Peyer's patch (tissue), 4 donors: ENCODE results near the gene FLT3LG.
A peak's percentile ranks its signal among the peaks of the same experiment; 100 is the strongest.

Experiments used
- CTCF ChIP-seq, 6 experiments: fragments of 450-650 bp in 4 of 6; fragments of 200-600 bp in 2 of 6; sonication (generic) in 1 of 6; IDR thresholded peaks; one replicate each; pipeline ENCODE4 v1.5.1; 2017 to 2019; ENCODE audit warnings: antibody characterized with exemption in 6 of 6, mild to moderate bottlenecking in 3 of 6, moderate library complexity in 1 of 6
- POLR2A ChIP-seq, 2 donors: fragments of 450-650 bp; IDR thresholded peaks; one replicate each; pipeline ENCODE4 v1.5.1; 2017; ENCODE audit warnings: antibody characterized with exemption in 2 of 2, mild to moderate bottlenecking in 2 of 2, moderate library complexity in 2 of 2

GRCh38 chr19:49469828-49470614 is 4.0 kb upstream of the FLT3LG start:
- TF ChIP-seq CTCF (IDR thresholded peaks at IDR 0.05) = peak; percentile 33 to 61 (median 54)
- no peak for TF ChIP-seq POLR2A (IDR thresholded peaks at IDR 0.05)
